GM06990 (cell line): ENCODE measurements around the gene APAF1.

Experiments used
- DNase-seq: peaks from one replicate; pipeline ENCODE4 v3.0.0-alpha.2; 2011; ENCODE audit not compliant: insufficient read length; ENCODE audit errors: extremely low read depth
- H3K27me3 ChIP-seq: replicated peaks from 2 replicates; pipeline ENCODE4 v1.6.0; 2011; ENCODE audit warnings: low read length; ENCODE audit not compliant: control insufficient read depth, insufficient read depth
- H3K36me3 ChIP-seq: 2 replicates; pipeline ENCODE4 v1.5.1; 2011; ENCODE audit warnings: low read length; ENCODE audit not compliant: control insufficient read depth, insufficient read depth
- H3K4me3 ChIP-seq: replicated peaks from 2 replicates; pipeline ENCODE4 v1.5.1; 2011; ENCODE audit warnings: low read depth, mild to moderate bottlenecking, control low read depth, low read length
- TF ChIP-seq, protein P1 (sequence below): IDR thresholded peaks from 2 replicates; pipeline ENCODE4 v1.5.1; 2011; ENCODE audit warnings: low read length, control low read depth, mild to moderate bottlenecking, inconsistent platforms; ENCODE audit not compliant: insufficient read depth, poor library complexity, severe bottlenecking

APAF1 gene

DNA sequence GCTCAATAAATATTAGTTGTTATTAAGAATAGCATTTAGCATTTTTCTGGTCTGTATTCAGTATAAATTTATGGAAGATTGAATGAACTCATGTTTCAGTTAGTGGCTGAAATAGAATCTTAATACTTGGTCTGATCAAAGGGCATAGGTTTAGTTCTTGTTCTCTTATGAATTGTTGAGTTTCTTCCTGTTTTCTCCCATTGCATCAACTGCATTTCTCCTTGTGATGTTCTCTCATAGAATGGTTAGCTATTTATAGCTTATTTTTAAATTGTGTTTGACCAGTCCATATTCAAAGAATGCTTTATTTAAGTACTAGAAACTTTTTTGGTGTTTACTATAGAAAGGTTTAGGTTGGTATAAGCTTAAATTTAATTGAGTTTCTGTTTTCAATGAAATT, 29.8 kb downstream of the APAF1 start:
- Histone ChIP-seq H3K27me3 (no peaks in the 10 kb centered on the region), H3K4me3 (no peak overlapping the region), H3K36me3 (peaks cover 11% of the 10 kb centered on the region)
- no peak for DNase-seq
- TF ChIP-seq, protein P1, sequence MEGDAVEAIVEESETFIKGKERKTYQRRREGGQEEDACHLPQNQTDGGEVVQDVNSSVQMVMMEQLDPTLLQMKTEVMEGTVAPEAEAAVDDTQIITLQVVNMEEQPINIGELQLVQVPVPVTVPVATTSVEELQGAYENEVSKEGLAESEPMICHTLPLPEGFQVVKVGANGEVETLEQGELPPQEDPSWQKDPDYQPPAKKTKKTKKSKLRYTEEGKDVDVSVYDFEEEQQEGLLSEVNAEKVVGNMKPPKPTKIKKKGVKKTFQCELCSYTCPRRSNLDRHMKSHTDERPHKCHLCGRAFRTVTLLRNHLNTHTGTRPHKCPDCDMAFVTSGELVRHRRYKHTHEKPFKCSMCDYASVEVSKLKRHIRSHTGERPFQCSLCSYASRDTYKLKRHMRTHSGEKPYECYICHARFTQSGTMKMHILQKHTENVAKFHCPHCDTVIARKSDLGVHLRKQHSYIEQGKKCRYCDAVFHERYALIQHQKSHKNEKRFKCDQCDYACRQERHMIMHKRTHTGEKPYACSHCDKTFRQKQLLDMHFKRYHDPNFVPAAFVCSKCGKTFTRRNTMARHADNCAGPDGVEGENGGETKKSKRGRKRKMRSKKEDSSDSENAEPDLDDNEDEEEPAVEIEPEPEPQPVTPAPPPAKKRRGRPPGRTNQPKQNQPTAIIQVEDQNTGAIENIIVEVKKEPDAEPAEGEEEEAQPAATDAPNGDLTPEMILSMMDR, result no peak

DNA sequence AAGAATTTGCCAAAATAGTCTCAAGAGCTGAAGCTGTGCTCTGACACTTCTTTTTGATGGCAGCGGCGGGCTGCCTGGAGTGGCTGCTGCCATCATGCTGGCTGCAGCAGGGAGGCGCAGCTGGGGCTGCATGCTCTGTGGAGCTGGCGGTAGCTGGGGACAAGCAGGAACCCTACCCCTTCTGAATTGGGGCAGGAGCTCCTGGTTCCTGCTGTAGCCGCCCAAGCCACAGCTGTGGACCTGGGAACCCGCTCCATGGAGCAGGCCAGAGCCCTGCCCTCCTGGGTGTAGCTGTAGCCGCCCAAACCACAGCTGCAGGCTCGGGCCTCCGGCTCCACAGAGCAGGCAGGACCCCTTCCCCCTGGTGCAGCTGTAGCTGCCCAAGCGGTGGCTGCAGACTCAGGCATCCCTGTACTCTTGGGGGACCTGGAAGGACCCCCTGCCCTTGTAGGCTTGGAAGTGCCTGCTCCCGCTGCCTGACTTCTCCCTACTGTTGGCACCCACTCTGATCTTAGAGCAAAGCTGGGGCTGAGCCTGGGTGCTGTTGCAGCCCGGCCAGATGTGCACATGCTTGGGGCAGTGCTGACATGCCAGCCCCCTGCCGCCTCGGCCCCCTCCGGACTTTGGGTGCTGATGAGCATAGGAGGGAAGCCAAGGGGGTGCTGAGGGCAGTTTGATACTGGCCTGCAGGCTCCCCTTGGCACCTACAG, 33.3 kb downstream of the APAF1 start:
- H3K36me3 ChIP-seq, result peaks cover 13% of the 10 kb centered on the region
- DNase-seq, result no peak

DNA sequence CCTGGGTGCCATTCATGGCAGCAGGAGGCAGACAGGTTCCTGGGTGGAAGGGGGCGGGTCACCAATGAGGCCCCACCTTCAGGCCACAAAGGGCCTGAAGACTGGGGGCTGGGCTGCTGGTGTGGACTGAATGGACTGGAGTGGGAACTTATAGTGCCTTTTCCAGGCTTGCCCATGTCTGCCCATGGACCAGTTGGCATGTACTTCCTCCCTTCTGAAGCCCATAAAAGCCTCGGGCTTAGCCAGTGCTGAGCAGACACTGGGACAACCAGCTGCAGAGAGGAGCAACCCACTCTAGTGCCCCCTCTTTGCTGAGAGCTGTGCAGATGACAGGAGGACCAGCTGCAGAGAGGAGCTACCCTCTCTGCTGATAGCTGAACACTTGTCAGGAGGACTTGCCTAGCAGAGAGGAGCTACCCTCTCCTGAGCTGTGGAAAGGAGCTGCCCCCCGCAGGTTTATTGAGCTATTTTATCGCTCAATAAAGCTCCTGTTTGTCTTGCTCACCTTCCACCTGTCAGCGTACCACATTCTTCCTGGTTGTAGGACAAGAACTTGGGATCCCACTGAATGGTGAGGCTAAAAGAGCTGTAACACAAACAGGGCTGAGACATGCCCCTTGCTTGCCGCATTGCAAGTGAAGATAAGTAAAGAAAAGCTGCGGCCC, 34.0 kb downstream of the APAF1 start:
- Histone ChIP-seq H3K4me3 (no peak overlapping the region), H3K27me3 (no peaks in the 10 kb centered on the region), H3K36me3 (peaks cover 13% of the 10 kb centered on the region)
- TF ChIP-seq, protein P1, result no peak
- no peak for DNase-seq

More for the DNA sequence above, 33.3 kb downstream of the APAF1 start:
- Histone ChIP-seq H3K4me3 (no peak overlapping the region), H3K27me3 (no peaks in the 10 kb centered on the region)
- TF ChIP-seq, protein P1, result no peak

DNA sequence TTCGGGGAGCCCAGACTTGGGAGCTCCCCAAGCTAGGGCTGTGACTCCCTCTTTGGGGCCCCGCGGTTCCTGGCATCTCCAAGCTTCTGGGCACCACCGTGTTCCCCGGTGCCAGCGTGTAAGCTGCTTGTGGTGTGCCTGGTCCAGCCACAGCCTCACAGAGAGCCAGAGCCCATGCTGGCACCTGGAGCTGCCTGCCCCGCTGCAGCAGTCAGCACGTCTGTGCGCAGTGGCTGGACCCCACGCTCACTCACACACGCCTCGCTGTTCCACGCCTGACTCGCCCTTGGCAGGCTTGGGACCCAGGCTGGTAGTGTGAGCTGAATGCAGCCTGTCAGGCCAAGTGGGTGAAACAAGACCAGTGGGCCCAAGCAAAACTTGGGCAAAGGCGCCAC, 34.5 kb downstream of the APAF1 start:
- H3K36me3 ChIP-seq, result peaks cover 13% of the 10 kb centered on the region
- TF ChIP-seq, protein P1, result no peak

DNA sequence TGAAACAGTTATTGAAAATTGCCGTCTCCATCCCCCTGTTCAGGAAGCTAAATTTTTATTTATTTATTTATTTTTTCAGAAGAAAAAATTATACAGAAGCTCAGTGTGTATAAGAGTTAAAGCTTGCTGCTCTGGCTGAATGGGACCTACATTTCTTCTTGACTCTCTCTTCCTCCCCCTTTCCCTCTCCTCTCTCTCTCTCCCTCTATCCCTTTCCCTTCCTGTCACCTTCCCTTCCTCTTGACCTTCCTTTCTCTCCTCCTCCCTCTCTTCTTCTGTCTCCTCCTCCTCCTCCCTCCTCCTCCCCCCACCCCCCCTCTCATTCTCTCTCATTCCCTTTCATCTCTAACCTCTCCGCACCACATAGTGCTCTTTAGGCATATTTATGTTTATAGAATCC, 39.1 kb downstream of the APAF1 start:
- TF ChIP-seq, protein P1, result no peak
- peaks cover 7% of the 10 kb centered on the region for H3K36me3 ChIP-seq
- DNase-seq, result no peak
- H3K27me3 ChIP-seq, result no peaks in the 10 kb centered on the region
- H3K4me3 ChIP-seq, result no peak overlapping the region

More for the DNA sequence above, 34.5 kb downstream of the APAF1 start:
- no peak for DNase-seq
- no peaks in the 10 kb centered on the region for H3K27me3 ChIP-seq
- H3K4me3 ChIP-seq, result no peak overlapping the region
